ENCODE results near the gene FAM107B.
"Not testable (repeated sequence)": the region's sequence is repeated elsewhere in the genome, so short reads cannot be mapped to it uniquely, and the experiment has no call there.

Gene FAM107B

GRCh38 chr10:14728346-14728745 lies 46.4 kb downstream of the FAM107B start:
- DNase-seq: no peak

GRCh38 chr10:14727924-14728323 lies 46.8 kb downstream of the FAM107B start:
- no peak for DNase-seq

GRCh38 chr10:14727465-14727864 lies 47.2 kb downstream of the FAM107B start:
- DNase-seq: no peak

GRCh38 chr10:14724931-14725330 lies 49.8 kb downstream of the FAM107B start:
- DNase-seq: no peak

- no peak for DNase-seq
These were observed 51.5 kb downstream of the FAM107B start for GRCh38 chr10:14723052-14723689.

- no peak for DNase-seq
These were observed 57.1 kb downstream of the FAM107B start for GRCh38 chr10:14717552-14717951.

- DNase-seq: no peak
These were observed 61.7 kb downstream of the FAM107B start for GRCh38 chr10:14712991-14713424.

GRCh38 chr10:14709344-14709743 lies 65.4 kb downstream of the FAM107B start:
- not testable (repeated sequence) for DNase-seq

GRCh38 chr10:14707481-14707880 lies 67.2 kb downstream of the FAM107B start:
- DNase-seq: no peak

- no peak for DNase-seq
These were observed 69.0 kb downstream of the FAM107B start for GRCh38 chr10:14705548-14706230.

GRCh38 chr10:14703631-14704001 lies 71.1 kb downstream of the FAM107B start:
- no peak for DNase-seq

GRCh38 chr10:14701466-14701865 lies 73.2 kb downstream of the FAM107B start:
- no peak for DNase-seq

- no peak for DNase-seq
These were observed 74.2 kb downstream of the FAM107B start for GRCh38 chr10:14700546-14700945.

- no peak for DNase-seq
These were observed 75.2 kb downstream of the FAM107B start for GRCh38 chr10:14699482-14699881.

GRCh38 chr10:14698829-14699170 lies 75.9 kb downstream of the FAM107B start:
- DNase-seq: no peak

- DNase-seq: no peak
These were observed 76.4 kb downstream of the FAM107B start for GRCh38 chr10:14698111-14698828.

GRCh38 chr10:14697281-14697680 lies 77.4 kb downstream of the FAM107B start:
- DNase-seq: no peak

- DNase-seq: no peak
These were observed 77.9 kb downstream of the FAM107B start for GRCh38 chr10:14696821-14697220.

GRCh38 chr10:14695847-14696480 lies 78.7 kb downstream of the FAM107B start:
- no peak for DNase-seq

- DNase-seq: no peak
These were observed 80.8 kb downstream of the FAM107B start for GRCh38 chr10:14693891-14694290.

- no peak for DNase-seq
These were observed 82.2 kb downstream of the FAM107B start for GRCh38 chr10:14692344-14693076.

GRCh38 chr10:14691359-14691758 lies 83.3 kb downstream of the FAM107B start:
- DNase-seq: no peak

GRCh38 chr10:14688606-14689005 lies 86.1 kb downstream of the FAM107B start:
- no peak for DNase-seq
